Smooth muscle cell (in vitro differentiated cells): ENCODE data around the gene NEK6. TPM values are rescaled to one million over a fixed set of nuclear protein-coding genes. Genes with fewer than 3 reads are reported as not detected.

ENCODE experiments used
- DNase-seq: peaks from one replicate; lab custom pipeline; 2025; ENCODE audit not compliant: unreplicated experiment; lab: John Stamatoyannopoulos, UW
- H2AFZ ChIP-seq: fragments of 200-600 bp; sonication (generic); 2 replicates; pipeline ENCODE4 v1.6.0; 2016; ENCODE audit warnings: antibody characterized with exemption, low read depth, mild to moderate bottlenecking
- H3F3A ChIP-seq: fragments of 200-600 bp; sonication (generic); 2 replicates; pipeline ENCODE4 v1.6.0; 2017; ENCODE audit warnings: antibody characterized with exemption, low read depth
- H3K27ac ChIP-seq: fragments of 200-600 bp; sonication (generic); 2 replicates; pipeline ENCODE4 v1.5.1; 2016; ENCODE audit warnings: low read depth, mild to moderate bottlenecking
- H3K27me3 ChIP-seq: fragments of 200-600 bp; sonication (generic); 2 replicates; pipeline ENCODE4 v1.6.1; 2016; ENCODE audit warnings: low read depth, mild to moderate bottlenecking
- H3K36me3 ChIP-seq: fragments of 200-600 bp; sonication (generic); 2 replicates; pipeline ENCODE4 v1.5.1; 2016; ENCODE audit warnings: low read depth
- H3K4me1 ChIP-seq: fragments of 200-600 bp; sonication (generic); 2 replicates; pipeline ENCODE4 v1.5.1; 2016; ENCODE audit warnings: low read depth
- H3K4me2 ChIP-seq: fragments of 200-600 bp; sonication (generic); 2 replicates; pipeline ENCODE4 v1.6.0; 2016; ENCODE audit warnings: mild to moderate bottlenecking
- H3K4me3 ChIP-seq: fragments of 200-600 bp; sonication (generic); 2 replicates; pipeline ENCODE4 v1.5.1; 2016; ENCODE audit warnings: mild to moderate bottlenecking
- H3K79me2 ChIP-seq: fragments of 200-600 bp; sonication (generic); 2 replicates; pipeline ENCODE4 v1.6.0; 2016; ENCODE audit warnings: low read depth, mild to moderate bottlenecking
- H3K9ac ChIP-seq: fragments of 200-600 bp; sonication (generic); 2 replicates; pipeline ENCODE4 v1.6.0; 2016; ENCODE audit warnings: low read depth
- H3K9me3 ChIP-seq: fragments of 200-600 bp; sonication (generic); replicated peaks from 2 replicates; pipeline ENCODE4 v1.5.1; 2016; ENCODE audit warnings: low read depth
- H4K20me1 ChIP-seq: fragments of 200-600 bp; sonication (generic); 2 replicates; pipeline ENCODE4 v1.6.0; 2016; ENCODE audit warnings: low read depth
- CTCF ChIP-seq: fragments of 200-600 bp; sonication (generic); IDR thresholded peaks from 2 replicates; pipeline ENCODE4 v1.5.1; 2017; ENCODE audit warnings: borderline replicate concordance, mild to moderate bottlenecking, antibody characterized with exemption; ENCODE audit not compliant: insufficient read depth, poor library complexity, severe bottlenecking
- WGBS: methylation state at CpG from one replicate; pipeline ENCODE4 v1.1.7; 2016; ENCODE audit warnings: low lambda C conversion rate; 5-methylcytosine and 5-hydroxymethylcytosine counted together
- polyA plus RNA-seq: library from polyadenylated mRNA; unstranded; fragments of >200 nt; fragmentation: Nextera tagmentation; extraction: Ambion mirVana; gene quantifications from 2 replicates; pipeline ENCODE4 v1.2.1, GENCODE V29; 2016
- total RNA-seq: library from RNA; depleted of rRNA; stranded (reverse); fragments of >200 nt; gene quantifications from 2 replicates; pipeline ENCODE4 v1.2.3, GENCODE V29; 2014

The NEK6 gene
- total and polyA plus RNA-seq, 2 experiments from 2014 or later: 45.9 to 108 TPM

DNA sequence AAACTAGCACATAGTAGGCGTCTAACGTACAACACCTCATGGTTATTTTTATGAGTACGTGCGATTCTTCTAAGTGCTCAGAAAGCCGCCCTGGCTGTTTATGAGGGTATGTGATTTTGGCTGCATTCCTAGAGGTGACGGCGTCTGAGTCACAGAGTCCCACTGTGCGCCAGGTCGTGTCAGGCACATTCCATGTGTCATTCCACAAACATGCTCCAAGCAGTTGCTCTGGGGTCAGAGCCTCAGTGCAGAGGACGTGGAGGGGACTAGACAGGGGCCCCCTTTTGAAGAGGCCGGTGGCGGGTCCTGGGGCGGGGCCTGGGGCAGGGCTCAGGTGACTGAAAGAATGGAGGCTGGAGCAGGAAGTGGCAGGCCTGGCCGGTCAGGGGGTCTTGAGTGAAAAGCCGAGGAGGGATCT, 51.9 kb downstream of the NEK6 start:
- H3K27me3 ChIP-seq: no peaks in the 10 kb centered on the region

DNA sequence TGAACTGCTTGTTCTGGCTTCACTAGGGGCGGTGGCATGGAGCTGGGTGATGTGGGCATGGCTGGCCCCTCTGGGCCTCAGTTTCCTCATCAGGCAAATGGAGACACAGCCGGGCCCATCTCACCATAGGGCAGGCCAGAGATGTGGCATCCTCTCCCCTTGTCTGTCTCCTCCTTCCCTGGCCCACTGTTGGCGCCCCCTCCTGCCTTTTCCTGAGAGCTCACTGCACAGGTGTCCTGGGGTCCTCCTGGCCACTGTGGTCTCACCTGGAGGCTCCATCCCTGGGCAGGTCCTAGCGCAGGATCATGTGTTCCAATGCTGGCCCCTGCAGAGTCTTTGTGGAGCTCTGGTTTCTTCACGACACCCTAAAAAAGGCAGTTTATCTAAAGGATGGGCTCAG, 53.5 kb downstream of the NEK6 start:
- Histone ChIP-seq H3K4me2 (no peak overlapping the region), H3K36me3 (peaks cover 3% of the 10 kb centered on the region), H4K20me1 (peaks cover 77% of the 10 kb centered on the region), H3K27ac (no peak overlapping the region), H2AFZ (no peak overlapping the region), H3K4me3 (no peak overlapping the region), H3K4me1 (no peaks in the 10 kb centered on the region), H3K9me3 (no peaks in the 10 kb centered on the region), H3F3A (no peaks in the 10 kb centered on the region), H3K9ac (no peak overlapping the region), H3K27me3 (no peaks in the 10 kb centered on the region), H3K79me2 (peaks cover 29% of the 10 kb centered on the region)
- no peak for TF ChIP-seq CTCF
- DNase-seq: no peak
- WGBS: 100% methylated on average over 5 of the region's 5 CpGs

More for the DNA sequence above, 51.9 kb downstream of the NEK6 start:
- Histone ChIP-seq H3K4me1 (no peaks in the 10 kb centered on the region), H3K27ac (peak overlapping the region; percentile 44), H3K79me2 (peaks cover 29% of the 10 kb centered on the region), H3K4me3 (no peak overlapping the region), H3F3A (no peaks in the 10 kb centered on the region), H3K4me2 (no peak overlapping the region), H3K36me3 (no peaks in the 10 kb centered on the region), H3K9me3 (no peaks in the 10 kb centered on the region), H2AFZ (no peak overlapping the region), H3K9ac (no peak overlapping the region), H4K20me1 (peaks cover 93% of the 10 kb centered on the region)
- no peak for TF ChIP-seq CTCF
- 50% methylated on average over 15 of the region's 15 CpGs for WGBS
- no peak for DNase-seq

DNA sequence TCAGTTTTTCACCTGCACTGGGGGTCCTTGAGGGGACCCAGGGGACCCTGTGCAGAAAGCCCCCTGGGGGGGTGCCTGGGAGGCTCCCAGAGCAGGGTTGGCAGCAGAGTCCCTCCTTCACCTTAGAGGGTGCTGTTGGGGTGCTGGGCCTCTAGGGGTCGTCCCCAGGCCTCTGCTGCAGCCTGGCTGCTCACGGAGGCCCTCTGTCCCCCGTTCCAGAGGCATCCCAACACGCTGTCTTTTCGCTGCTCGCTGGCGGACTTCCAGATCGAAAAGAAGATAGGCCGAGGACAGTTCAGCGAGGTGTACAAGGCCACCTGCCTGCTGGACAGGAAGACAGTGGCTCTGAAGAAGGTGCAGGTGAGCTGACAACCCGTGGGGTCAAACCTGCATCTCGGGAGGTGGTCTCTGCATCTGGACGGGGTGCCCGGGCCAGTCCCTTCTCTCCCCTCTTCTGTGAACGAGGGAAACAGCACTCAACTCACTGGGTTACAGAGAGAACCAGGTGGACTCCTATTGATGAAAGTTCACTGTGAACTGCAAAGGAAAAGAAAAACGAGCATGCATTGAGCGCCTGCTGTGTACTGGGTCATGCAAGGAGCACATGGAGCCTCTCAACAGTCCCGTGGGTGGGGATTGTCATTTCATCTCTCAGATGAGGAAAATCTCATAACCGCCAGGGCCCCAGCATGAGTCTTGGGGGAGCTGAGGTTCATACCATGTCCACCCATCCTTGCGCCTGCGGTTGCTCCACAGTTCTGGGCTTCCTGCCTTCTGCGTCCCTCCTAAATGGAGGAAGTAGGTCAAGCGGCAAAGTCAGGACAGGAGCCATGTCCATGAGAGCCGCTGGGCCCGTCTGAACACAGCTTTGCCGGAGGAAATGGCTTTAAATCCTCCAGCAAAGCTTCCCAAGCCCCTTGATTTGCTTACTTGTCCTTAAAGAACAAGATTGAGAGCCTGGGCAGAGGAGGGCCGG, 54.8 kb downstream of the NEK6 start:
- Histone ChIP-seq H2AFZ (no peak overlapping the region), H3K27ac (no peak overlapping the region), H3K79me2 (peaks cover 20% of the 10 kb centered on the region)

More for the DNA sequence above, 54.8 kb downstream of the NEK6 start:
- H3F3A ChIP-seq: no peaks in the 10 kb centered on the region
- H3K27me3 ChIP-seq: no peaks in the 10 kb centered on the region
- H3K4me2 ChIP-seq: no peak overlapping the region
- WGBS: 91% methylated on average over 27 of the region's 27 CpGs
- no peaks in the 10 kb centered on the region for H3K9me3 ChIP-seq
- H3K4me3 ChIP-seq: no peak overlapping the region
- H4K20me1 ChIP-seq: peaks cover 72% of the 10 kb centered on the region
- DNase-seq: no peak
- H3K36me3 ChIP-seq: peaks cover 3% of the 10 kb centered on the region
- H3K9ac ChIP-seq: no peak overlapping the region
- no peaks in the 10 kb centered on the region for H3K4me1 ChIP-seq
- no peak for TF ChIP-seq CTCF
